Body of pancreas (tissue), 4 donors: Measurements from ENCODE around the gene FBN1. TPM values are rescaled to one million over a fixed set of nuclear protein-coding genes. Genes with fewer than 3 reads are reported as not detected.

Source experiments
- ATAC-seq: fragments of 150-250 bp; one replicate; pipeline ENCODE4 v1.9.1; 2016
- DNase-seq, 4 donors: peaks; one replicate each; pipeline ENCODE4 v3.0.0-alpha.2; 2019
- H3K27ac ChIP-seq, 4 donors: fragments of 200-600 bp; sonication (generic); 1 replicate in 3 of 4; 2 replicates in 1 of 4; pipeline versions ENCODE4 v1.5.1 to v1.6.1; 2016 to 2019; ENCODE audit warnings: mild to moderate bottlenecking in 1 of 4, mixed read lengths in 1 of 4, moderate library complexity in 1 of 4
- H3K27me3 ChIP-seq, 2 donors: fragments of 200-600 bp; sonication (generic); one replicate each; pipeline ENCODE4 v1.6.0; 2016; ENCODE audit warnings: mild to moderate bottlenecking in 1 of 2
- H3K36me3 ChIP-seq, 2 donors: fragments of 200-600 bp; sonication (generic); replicated peaks in 1 of 2; 2 replicates each; pipeline ENCODE4 v1.5.1; 2016; ENCODE audit warnings: low read depth in 2 of 2; ENCODE audit not compliant: insufficient read depth in 1 of 2
- H3K4me1 ChIP-seq: fragments of 200-600 bp; sonication (generic); one replicate; pipeline ENCODE4 v1.6.0; 2016
- H3K4me3 ChIP-seq, 2 donors: fragments of 200-600 bp; sonication (generic); 1 replicate in 1 of 2; 2 replicates in 1 of 2; pipeline ENCODE4 v1.5.1; 2016 to 2019
- H3K9me3 ChIP-seq, 3 donors: fragments of 200-600 bp; sonication (generic); 1 replicate in 2 of 3; 2 replicates in 1 of 3; pipeline ENCODE4 v1.5.1; 2016
- POLR2A ChIP-seq, 3 donors: fragments of 450-650 bp; IDR thresholded peaks; one replicate each; pipeline ENCODE4 v1.6.1; 2016; ENCODE audit warnings: antibody characterized with exemption in 3 of 3, mild to moderate bottlenecking in 2 of 3
- WGBS, 2 donors: methylation state at CpG; one replicate each; pipeline ENCODE4 v1.1.5; 2017; 5-methylcytosine and 5-hydroxymethylcytosine counted together
- intact Hi-C: fragments of 100-400 bp; cut with DNase I; formaldehyde crosslinking; loops from one replicate; pipeline ENCODE4 v1.15.1; 2023
- total RNA-seq, 2 donors: library from RNA; depleted of rRNA; stranded (reverse); fragments of >200 nt; gene quantifications; one replicate each; pipeline ENCODE4 v1.1.0, GENCODE V29; 2016
- TF ChIP-seq, protein P1 (sequence below), 7 experiments: fragments of 450-650 bp in 4 of 7; fragments of 200-600 bp in 3 of 7; sonication (generic) in 3 of 7; IDR thresholded peaks; one replicate each; pipeline ENCODE4 v1.5.1; 2016 to 2019; ENCODE audit warnings: antibody characterized with exemption in 7 of 7

The FBN1 gene
- total RNA-seq, 2 donors from 2014 or later, result 12.7 to 51.1 TPM

- WGBS, 2 donors, result 70 to 79% methylated on average over 7 of the region's 7 CpGs
- TF ChIP-seq POLR2A (IDR thresholded peaks at IDR 0.05), result no peak
- TF ChIP-seq, protein P1, sequence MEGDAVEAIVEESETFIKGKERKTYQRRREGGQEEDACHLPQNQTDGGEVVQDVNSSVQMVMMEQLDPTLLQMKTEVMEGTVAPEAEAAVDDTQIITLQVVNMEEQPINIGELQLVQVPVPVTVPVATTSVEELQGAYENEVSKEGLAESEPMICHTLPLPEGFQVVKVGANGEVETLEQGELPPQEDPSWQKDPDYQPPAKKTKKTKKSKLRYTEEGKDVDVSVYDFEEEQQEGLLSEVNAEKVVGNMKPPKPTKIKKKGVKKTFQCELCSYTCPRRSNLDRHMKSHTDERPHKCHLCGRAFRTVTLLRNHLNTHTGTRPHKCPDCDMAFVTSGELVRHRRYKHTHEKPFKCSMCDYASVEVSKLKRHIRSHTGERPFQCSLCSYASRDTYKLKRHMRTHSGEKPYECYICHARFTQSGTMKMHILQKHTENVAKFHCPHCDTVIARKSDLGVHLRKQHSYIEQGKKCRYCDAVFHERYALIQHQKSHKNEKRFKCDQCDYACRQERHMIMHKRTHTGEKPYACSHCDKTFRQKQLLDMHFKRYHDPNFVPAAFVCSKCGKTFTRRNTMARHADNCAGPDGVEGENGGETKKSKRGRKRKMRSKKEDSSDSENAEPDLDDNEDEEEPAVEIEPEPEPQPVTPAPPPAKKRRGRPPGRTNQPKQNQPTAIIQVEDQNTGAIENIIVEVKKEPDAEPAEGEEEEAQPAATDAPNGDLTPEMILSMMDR (IDR thresholded peaks at IDR 0.05), result no peak
- Histone ChIP-seq H3K9me3 (no peaks in the 10 kb centered on the region), H3K36me3 (no peaks in the 10 kb centered on the region), H3K4me1 (peaks cover 7% of the 10 kb centered on the region), H3K27ac (no peak overlapping the region), H3K27me3 (no peaks in the 10 kb centered on the region), H3K4me3 (no peak overlapping the region)
- intact Hi-C loops, result no loop called here
- ATAC-seq (no peak), DNase-seq (no peak)
Observed at GRCh38 chr15:48556159-48556897, 89.2 kb downstream of the FBN1 start.

DNA sequence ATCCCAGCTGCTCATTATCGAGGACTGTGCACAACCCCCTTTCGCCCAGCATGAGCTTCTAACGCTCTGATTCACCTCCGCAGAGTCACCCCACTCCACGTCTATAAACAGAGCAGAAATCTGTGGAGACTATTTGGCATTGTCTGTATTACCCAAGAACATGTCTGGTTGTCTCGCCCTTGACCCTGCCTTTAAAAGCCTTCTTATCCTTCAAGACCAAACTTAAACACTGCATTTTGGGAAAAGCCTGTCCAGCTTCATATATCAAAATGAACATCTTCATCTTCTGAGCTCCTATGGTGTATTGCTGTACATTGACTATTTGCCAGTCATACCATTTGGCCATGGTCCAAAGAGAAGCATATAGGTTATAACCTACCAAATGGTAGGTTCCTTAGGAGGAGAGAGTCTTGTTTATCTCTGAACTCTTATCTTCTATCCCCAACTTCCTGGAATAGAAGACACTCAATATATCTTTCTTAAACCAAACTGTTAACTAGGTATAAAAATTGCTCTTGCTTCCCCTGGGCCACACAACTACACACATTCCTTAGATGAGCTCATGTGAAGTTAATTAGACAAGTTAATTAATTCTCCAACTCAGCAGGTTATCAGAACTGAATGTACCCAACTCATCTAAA, 90.1 kb downstream of the FBN1 start:
- Histone ChIP-seq H3K4me3 (no peak overlapping the region), H3K4me1 (peaks cover 7% of the 10 kb centered on the region), H3K9me3 (no peaks in the 10 kb centered on the region), H3K27ac (no peak overlapping the region), H3K36me3 (no peaks in the 10 kb centered on the region), H3K27me3 (no peaks in the 10 kb centered on the region)
- no peak for DNase-seq
- intact Hi-C loops, result no loop called here
- no peak for ATAC-seq
- TF ChIP-seq POLR2A (IDR thresholded peaks at IDR 0.05), result no peak
- TF ChIP-seq, protein P1 (IDR thresholded peaks at IDR 0.05), result no peak
- whole genome bisulfite sequencing, 2 donors, result 76 to 89% methylated on average over 6 of the region's 6 CpGs

DNA sequence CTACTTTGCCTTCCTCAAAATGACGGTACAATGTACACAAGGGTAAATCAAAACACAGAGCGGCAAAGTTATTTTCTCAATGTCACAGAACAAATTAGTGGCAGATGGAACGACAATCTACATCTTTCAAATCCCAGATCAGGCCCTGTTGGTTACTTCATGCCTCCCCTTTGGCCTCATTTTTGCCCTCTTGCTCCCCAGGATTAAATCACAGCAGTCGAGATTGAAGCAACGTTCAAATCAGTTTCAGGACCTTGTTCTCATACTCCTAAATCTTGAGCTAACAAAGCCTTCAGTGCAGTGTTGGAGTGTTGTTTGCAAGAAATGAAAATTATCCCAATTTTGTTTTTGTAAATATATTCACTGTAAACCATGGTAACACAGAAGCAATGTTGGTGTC, 91.4 kb downstream of the FBN1 start:
- no peaks in the 10 kb centered on the region for H3K9me3 ChIP-seq
- H3K27me3 ChIP-seq, result no peaks in the 10 kb centered on the region
- DNase-seq (no peak), ATAC-seq (no peak)
- H3K4me3 ChIP-seq, result no peak overlapping the region
- H3K4me1 ChIP-seq, result peaks cover 7% of the 10 kb centered on the region
- no peak overlapping the region for H3K27ac ChIP-seq
- WGBS, 2 donors, result 75 to 77% methylated on average over 5 of the region's 5 CpGs
- H3K36me3 ChIP-seq, result no peaks in the 10 kb centered on the region
- TF ChIP-seq, protein P1 (IDR thresholded peaks at IDR 0.05), result no peak
- TF ChIP-seq POLR2A (IDR thresholded peaks at IDR 0.05), result no peak
- intact Hi-C loops, result no loop called here

- Histone ChIP-seq H3K36me3 (no peaks in the 10 kb centered on the region), H3K27ac (no peak overlapping the region), H3K4me1 (peaks cover 7% of the 10 kb centered on the region), H3K27me3 (no peaks in the 10 kb centered on the region), H3K4me3 (no peak overlapping the region), H3K9me3 (no peaks in the 10 kb centered on the region)
- no peak for TF ChIP-seq POLR2A (IDR thresholded peaks at IDR 0.05)
- TF ChIP-seq, protein P1 (IDR thresholded peaks at IDR 0.05), result no peak
- ATAC-seq, result no peak
- DNase-seq, result no peak
- 64 to 75% methylated on average over 2 of the region's 2 CpGs for WGBS, 2 donors
- intact Hi-C loops, result no loop called here
Observed at GRCh38 chr15:48553559-48553958, 92.0 kb downstream of the FBN1 start.
